ENCODE results near the gene SH3BP1.

GRCh38 chr22:37639070-37639760, at the start of gene SH3BP1:
- TF ChIP-seq CTCF (IDR thresholded peaks at IDR 0.05; ENCODE audit: low read depth, low read length) (no peak), EZH2phosphoT487 (IDR thresholded peaks at IDR 0.05; ENCODE audit: low read depth) (no peak)
